GM12891 (cell line): ENCODE data around the gene EML6.

Experiments
- DNase-seq: peaks from one replicate; pipeline ENCODE4 v3.0.0; 2011; ENCODE audit warnings: low spot score; ENCODE audit not compliant: insufficient read length
- FAIRE-seq: peaks from 2 replicates; lab custom pipeline; 2011; peaks lifted over from hg19 to GRCh38; lab: Jason Lieb, UNC
- PAX5 ChIP-seq: IDR thresholded peaks from 2 replicates; pipeline ENCODE4 v1.6.1; 2011; ENCODE audit warnings: low read length, moderate library complexity, mild to moderate bottlenecking; ENCODE audit not compliant: insufficient read depth, severe bottlenecking
- POLR2A ChIP-seq: IDR thresholded peaks from 2 replicates; pipeline ENCODE4 v1.6.1; 2011; ENCODE audit warnings: low read depth, low read length, control low read depth
- POLR2AphosphoS5 ChIP-seq: IDR thresholded peaks from 2 replicates; pipeline ENCODE4 v1.6.1; 2011; ENCODE audit warnings: low read depth, low read length, control low read depth
- POU2F2 ChIP-seq: IDR thresholded peaks from 2 replicates; pipeline ENCODE4 v1.6.1; 2011; ENCODE audit warnings: low read depth, mild to moderate bottlenecking, control low read depth, low read length, moderate library complexity
- SPI1 ChIP-seq: IDR thresholded peaks from 2 replicates; pipeline ENCODE4 v1.6.1; 2011; ENCODE audit warnings: low read depth, low read length, control low read depth
- TAF1 ChIP-seq: IDR thresholded peaks from 2 replicates; pipeline ENCODE4 v1.6.1; 2011; ENCODE audit warnings: low read depth, low read length, control low read depth

EML6 gene

DNA sequence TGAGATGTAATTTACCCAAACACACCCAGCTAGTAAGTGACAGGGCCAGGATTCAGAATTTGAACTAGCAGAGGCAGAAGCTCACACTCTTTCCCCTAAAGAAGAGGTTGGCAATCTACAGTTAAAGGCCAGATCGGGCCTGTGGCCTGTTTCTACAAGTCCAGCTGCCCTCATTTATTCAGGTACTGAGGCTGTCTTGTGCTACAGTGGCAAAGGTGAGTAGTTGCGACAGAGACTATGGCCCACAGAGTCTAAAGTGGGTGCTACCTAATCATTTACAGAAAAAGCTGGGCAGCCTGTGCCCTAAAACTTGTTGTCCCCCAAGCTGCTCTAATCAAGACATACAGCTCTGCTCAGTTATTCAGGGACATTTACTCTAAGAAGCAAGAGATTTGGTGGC lies 240.0 kb downstream of the EML6 start:
- no peak for FAIRE-seq
- DNase-seq = no peak
- TF ChIP-seq POU2F2 (no peak), PAX5 (no peak), TAF1 (no peak), POLR2AphosphoS5 (no peak), POLR2A (no peak), SPI1 (no peak)

DNA sequence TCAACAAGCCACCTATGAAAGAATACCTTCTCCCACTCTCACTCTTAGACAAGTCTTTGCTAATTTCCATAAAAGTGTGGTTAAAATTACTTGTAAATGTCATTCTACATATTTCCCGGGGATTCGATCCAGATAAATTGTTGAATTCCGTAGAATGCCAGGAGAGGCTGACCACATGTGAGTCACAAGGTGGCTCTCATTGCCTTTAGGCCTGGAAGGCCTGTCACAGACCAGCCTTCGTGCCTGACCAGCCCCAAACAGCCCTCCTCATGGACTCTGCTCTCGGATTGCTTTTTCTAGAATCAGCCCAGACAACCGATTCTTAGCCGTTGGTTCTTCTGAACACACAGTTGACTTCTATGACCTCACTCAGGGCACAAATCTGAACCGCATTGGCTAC lies 240.8 kb downstream of the EML6 start:
- DNase-seq (no peak), FAIRE-seq (no peak)

DNA sequence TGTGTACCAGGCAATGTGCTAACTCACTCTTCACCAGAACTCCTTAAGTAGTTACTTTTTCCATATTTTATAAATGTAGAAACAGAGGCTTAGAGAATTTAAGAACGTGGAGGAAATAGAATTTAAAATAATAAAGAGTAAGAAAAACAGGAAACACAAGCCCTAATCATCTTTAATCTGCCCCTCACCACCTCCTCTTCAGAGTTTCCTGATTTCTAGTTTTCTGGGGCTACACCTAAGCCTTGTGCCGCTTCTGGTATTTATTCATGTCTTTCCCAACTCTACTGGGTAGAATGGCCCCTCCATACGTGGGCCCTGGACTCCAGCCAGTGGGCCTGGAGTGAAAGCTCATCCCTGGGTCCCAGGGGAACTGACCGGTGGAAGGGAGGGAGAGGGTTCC lies 241.4 kb downstream of the EML6 start:
- DNase-seq (no peak), FAIRE-seq (no peak)
- no peak for TF ChIP-seq POU2F2
- TF ChIP-seq POLR2A = no peak
- TF ChIP-seq PAX5 = no peak
- TF ChIP-seq TAF1 = no peak
- TF ChIP-seq POLR2AphosphoS5 = no peak
- no peak for TF ChIP-seq SPI1

More for the DNA sequence above, 240.8 kb downstream of the EML6 start:
- no peak for TF ChIP-seq SPI1
- TF ChIP-seq PAX5 = no peak

DNA sequence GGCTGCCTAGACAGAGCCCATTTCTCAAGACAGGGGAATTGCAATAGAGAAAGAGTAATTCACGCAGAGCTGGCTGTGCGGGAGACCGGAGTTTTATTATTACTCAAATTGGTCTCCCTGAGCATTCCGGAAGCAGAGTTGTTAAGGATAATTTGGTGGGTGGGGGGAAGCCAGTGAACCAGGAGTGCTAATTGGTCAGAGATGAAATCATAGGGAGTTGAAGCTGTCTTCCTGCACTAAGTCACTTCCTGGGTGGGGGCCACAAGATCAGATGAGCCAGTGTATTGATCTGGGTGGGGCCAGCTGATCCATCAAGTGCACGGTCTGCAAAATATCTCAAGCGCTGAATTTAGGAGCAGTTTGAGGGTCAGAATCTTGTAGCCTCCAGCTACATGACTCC lies 242.0 kb downstream of the EML6 start:
- TF ChIP-seq SPI1 (no peak), PAX5 (no peak), POU2F2 (no peak), TAF1 (no peak), POLR2A (no peak), POLR2AphosphoS5 (no peak)
- FAIRE-seq (no peak), DNase-seq (no peak)

DNA sequence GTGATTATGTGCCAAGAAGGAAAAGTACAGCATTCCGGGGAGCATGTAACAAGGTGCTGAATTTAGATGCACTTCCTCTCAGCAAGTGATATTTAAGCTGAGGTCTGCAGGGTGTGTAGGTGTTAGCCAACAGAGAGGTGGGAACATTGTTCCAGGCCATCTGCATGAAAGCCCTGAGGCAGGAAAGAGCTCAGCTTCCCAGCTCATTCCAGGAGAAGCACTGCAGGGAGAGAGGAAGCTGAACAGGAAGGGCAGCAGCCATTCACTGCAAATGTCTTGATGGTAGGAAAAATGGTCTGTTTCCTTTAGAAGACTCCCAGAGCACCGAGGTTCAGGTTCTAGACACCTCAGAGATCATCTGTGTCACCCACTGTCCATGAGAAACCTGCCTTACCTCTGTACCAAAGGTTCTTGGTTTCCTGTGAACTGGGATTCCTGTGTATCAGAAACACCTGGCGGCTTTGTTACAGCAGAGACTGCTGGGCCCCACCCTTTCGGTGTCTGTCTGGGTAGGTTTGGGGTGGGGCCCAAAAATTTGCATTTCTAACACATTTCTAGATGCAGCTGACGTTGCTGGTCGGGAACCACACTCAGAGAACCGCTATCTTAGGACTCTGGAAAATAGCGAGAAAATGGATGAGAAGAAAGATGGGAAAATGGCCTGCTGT lies 242.8 kb downstream of the EML6 start:
- no peak for DNase-seq
- FAIRE-seq = no peak

DNA sequence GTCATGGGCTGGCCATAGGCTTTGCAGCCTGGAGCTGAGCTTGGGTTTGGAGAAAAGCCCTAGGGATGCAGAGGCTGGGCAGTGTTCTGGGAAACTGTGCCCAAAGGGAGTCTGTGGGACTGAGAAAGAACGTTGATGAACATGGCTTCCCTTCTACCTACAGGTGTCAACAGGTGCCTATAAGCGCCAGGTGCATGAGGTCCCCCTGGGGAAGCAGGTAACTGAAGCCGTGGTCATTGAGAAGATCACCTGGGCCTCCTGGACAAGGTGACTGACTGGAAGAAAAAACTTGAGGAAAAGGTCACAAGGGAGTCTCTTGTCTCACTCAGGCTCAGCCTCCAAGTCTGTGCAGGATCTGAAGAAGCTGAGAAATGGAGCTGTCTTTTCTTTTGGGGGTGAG lies 243.4 kb downstream of the EML6 start:
- DNase-seq = no peak
- TF ChIP-seq POU2F2 = no peak
- TF ChIP-seq PAX5 = no peak
- TF ChIP-seq TAF1 = no peak
- no peak for TF ChIP-seq SPI1
- no peak for TF ChIP-seq POLR2AphosphoS5
- TF ChIP-seq POLR2A = no peak
- FAIRE-seq = no peak

More for the DNA sequence above, 242.8 kb downstream of the EML6 start:
- TF ChIP-seq TAF1 (no peak), POLR2AphosphoS5 (no peak), SPI1 (0 out of 2 replicates have a peak, but pooled peaks have one; percentile 11)

DNA sequence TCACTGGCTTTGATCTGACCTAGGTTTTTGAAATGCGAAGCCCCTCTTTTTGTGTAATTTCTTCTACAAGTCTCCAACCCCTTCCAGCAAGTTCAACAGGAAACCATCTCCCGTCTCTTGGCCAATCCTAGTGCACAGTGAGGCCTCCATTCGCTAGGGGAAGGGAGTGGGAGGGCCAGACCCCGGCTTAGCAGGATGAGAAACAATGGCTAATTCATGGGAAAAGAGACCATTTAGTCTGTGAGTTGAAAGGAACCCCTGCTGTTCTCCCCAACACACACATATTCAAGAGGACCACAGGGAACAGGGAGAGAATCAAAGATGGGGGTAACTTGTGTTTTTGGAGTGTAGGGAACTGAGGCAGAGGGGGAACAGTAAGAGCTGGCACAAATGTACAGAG lies 243.8 kb downstream of the EML6 start:
- FAIRE-seq (no peak), DNase-seq (no peak)
- TF ChIP-seq POU2F2 = no peak
- TF ChIP-seq SPI1 = no peak
- no peak for TF ChIP-seq POLR2AphosphoS5
- TF ChIP-seq POLR2A = no peak
- no peak for TF ChIP-seq PAX5
- TF ChIP-seq TAF1 = no peak

DNA sequence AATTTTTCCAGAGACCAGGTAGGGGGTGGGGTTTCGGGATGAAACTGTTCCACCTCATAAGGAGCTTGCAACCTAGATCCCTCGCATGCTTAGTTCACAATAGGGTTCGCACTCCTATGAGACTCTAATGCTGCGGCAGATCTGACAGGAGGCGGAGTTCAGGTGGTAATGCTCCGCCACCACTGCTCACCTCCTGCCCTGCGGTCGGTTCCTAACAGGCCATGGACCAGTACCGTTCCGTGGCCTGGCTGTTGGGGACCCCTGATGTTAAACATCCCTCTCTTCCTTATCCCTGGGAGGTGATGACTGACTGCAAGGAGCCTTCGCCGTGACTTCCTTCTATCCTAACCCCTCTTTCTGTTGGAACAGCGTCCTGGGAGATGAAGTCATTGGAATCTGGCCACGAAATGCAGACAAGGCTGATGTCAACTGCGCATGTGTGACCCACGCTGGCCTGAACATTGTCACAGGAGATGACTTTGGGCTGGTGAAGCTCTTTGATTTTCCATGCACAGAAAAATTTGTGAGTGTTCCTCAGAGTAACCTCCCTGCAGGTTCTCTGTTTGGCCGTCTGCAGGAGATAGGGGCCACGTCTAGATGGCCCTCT lies 244.4 kb downstream of the EML6 start:
- FAIRE-seq = no peak
- TF ChIP-seq PAX5 = no peak
- TF ChIP-seq POU2F2 = no peak
- TF ChIP-seq TAF1 = no peak
- no peak for TF ChIP-seq POLR2AphosphoS5
- no peak for TF ChIP-seq POLR2A
- TF ChIP-seq SPI1 = no peak
- DNase-seq = no peak

DNA sequence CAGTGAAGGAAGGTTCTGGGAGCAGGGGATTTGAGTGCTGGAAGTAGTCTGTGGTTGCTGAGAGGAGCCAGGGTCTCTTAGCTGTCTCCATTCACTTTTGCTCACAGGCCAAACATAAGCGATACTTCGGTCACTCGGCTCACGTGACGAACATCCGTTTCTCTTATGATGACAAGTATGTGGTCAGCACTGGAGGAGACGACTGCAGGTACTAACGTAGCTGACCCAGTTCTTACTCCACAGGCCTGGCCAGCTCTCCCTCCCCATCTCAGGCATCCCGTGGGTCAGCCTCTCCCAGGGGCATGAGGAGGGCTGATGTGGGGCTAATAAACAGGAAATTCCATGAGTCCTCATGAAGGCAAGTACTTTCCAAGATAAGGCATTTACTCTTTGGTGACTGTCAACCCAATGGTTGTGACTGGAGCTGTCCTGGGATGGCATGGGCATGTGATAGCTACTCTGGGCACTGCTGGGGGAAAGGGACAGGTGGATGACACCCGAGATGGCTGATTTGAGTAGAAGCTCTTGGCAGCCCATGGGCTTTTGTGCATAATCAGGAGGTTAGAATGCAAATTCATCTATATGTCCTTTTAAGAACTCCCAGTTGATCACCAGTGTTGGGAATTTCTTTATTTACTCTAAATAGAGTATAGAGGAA lies 245.2 kb downstream of the EML6 start:
- DNase-seq (no peak), FAIRE-seq (no peak)
- TF ChIP-seq POU2F2 = no peak
- no peak for TF ChIP-seq POLR2AphosphoS5
- no peak for TF ChIP-seq PAX5
- TF ChIP-seq SPI1 = no peak
- no peak for TF ChIP-seq TAF1
- no peak for TF ChIP-seq POLR2A

DNA sequence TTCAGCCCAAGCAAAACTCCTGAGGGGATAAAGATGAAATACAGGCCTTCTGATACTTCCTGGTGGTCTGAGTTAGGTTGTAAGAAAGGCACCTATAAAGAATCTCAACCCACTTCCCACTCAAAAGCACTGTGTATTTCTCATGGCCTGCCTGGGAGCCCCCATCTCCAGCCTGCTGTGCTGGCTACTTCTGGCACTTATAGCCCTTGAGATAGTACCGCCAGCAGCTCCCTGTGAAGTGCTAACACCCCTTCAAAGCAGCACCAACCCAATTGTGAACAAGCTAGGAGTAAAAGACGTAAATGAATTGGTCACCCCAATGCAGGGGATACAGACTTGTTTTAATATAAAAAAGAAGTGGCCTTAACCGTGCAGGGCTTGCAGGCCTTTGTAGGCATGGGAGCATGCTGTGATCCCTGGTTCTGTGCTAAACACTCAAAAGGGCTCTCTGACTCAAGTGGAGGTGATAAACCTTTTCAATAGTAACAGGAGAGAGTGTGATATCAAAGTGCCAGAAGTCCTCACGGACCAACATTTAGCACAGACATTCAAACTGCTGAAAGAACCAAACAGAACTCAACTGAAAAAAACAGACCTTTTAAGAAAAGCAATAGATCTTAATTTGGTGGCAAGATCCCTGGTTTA lies 246.0 kb downstream of the EML6 start:
- DNase-seq (no peak), FAIRE-seq (no peak)
- no peak for TF ChIP-seq POLR2AphosphoS5
- no peak for TF ChIP-seq POLR2A
- TF ChIP-seq TAF1 = no peak
